COLO829 (cell line): ENCODE measurements around the gene EHHADH.

Experiments
- DNase-seq: peaks from one replicate; pipeline ENCODE4 v3.0.0; 2012; ENCODE audit warnings: low spot score

EHHADH gene

DNA sequence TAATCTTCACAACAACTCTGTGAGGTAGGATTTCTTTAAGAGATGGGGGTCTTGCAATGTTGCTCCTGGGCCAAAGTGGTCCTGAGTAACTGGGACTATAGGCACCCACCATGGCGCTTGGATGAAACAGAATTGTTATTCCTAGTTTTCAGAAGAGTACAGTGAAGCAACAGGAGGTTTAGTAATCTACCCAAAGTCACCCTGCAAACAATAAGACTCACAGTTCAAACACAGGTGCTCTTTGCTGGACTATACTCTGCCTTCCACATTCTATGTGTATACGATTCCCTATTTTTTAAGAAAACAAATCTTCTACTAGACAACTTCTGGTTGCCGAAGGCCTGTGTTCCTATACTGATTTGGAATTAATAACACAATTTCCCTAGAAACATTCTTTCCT lies 109.1 kb downstream of the EHHADH start:
- DNase-seq, result no peak
